Activated T-helper 9 cell treated with anti-CD3 and anti-CD28 coated beads, Interleukin-2, amount 50 U/mL, for 16 hours (primary cell): ENCODE measurements around the gene LTA4H.
"Not testable (repeated sequence)": the region's sequence is repeated elsewhere in the genome, so short reads cannot be mapped to it uniquely, and the experiment has no call there.

Experiments
- DNase-seq: peaks from one replicate; pipeline ENCODE4 v3.0.0-alpha.2; 2020; ENCODE audit warnings: low read depth

Gene LTA4H

GRCh38 chr12:96035283-96036236 is at the start of gene LTA4H:
Gene LTA4H (minus strand): TSS chr12:96035587. CDS start chr12:96035519, 68 bp downstream.
- peak; percentile 93 for DNase-seq

GRCh38 chr12:96084624-96085023 is 49.2 kb upstream of the LTA4H start:
- no peak for DNase-seq

DNA sequence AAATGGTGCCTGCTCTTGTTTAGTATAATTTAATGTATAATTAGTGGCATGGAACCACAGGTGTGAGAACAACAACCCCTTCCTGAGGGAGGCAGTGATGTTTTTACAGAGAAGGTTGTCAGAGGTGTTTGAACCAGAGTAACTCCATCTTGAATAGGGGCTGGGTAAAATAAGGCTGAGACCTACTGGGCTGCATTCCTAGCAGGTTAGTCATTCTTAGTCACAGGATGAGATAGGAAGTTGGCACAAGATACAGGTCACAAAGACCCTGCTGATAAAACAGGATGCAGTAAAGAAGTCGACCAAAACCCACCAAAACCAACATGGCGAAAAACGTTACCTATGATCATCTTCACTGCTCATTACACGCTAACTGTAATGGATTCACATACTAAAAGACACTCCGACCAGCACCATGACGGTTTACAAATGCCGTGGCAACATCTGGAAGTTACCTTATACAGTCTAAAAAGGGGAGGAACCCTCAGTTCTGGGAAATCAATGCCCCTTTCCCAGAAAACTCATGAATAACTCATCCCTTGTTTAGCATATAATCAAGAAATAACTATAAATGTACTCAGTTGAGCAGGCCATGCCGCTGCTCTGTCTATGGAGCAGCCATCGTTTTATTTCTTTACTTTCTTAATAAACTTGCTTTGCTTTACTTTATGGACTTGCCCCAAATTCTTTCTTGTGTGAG is 47.8 kb upstream of the LTA4H start:
- no peak for DNase-seq

- no peak for DNase-seq
Measured at GRCh38 chr12:96081596-96081995, 46.2 kb upstream of the LTA4H start.

- no peak for DNase-seq
Measured at GRCh38 chr12:96078231-96079135, 43.1 kb upstream of the LTA4H start.

- DNase-seq: no peak
Measured at GRCh38 chr12:96077081-96077480, 41.7 kb upstream of the LTA4H start.

DNA sequence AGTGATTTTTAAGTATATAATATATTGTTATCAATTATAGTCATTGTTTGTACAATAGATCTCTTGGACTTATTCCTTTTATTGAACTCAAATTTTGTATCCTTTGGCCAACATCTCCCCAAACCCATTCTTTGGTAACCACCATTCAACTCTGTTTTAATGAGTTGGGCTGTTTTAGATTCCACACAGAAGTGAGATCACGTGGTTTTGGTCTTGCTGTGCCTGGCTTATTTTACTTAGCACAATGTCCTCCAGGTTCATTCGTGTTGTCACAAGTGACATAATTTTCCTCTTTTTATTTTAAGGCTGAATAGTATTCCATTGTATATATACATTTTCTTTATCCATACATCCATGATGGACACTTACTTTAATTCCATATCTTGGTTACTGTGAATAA is 40.2 kb upstream of the LTA4H start:
- no peak for DNase-seq

DNA sequence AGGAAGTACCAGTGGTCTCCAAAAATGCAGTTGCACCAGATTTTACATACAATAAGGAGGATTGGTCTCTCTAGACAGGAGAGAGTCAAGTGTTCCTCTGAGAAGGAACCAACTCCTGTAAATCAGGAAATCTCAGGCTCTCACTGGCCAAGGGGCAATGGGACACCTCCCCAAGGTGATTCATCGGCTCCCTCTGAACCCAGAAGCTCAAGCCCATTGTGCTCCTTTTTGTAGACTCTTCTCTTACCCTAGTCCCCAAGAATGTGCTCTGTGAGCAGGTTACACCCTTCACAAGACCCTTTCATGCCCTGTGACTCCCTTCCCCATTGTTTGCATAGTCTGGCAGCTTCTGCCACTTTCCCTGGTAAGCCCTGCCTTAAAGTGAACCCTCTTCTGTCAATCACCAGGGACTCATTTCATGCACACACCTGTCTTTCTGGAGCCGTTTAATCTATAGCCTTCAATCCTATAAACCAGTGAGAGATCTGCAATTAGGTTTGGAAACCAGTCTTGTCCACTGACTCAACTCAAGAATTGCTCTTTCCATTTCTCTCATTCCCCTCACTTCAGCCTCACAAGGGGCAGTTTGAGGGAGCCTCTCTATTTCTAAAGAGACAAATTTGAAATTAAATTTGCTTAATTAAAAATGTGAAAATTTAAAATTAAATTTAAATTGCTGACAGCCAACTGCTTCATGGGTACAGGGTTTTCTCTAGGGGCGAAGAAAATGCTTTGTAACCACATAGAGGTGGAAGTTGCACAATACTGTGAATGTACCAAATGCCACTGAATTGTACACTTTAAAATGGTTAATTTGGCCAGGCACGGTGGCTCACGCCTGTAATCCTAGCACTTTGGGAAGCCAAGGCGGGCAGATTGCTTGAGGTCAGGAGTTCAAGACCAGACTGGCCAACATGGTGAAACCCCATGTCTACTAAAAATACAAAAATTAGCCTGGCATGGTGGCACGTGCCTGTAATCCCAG is 38.3 kb upstream of the LTA4H start:
- no peak for DNase-seq

DNA sequence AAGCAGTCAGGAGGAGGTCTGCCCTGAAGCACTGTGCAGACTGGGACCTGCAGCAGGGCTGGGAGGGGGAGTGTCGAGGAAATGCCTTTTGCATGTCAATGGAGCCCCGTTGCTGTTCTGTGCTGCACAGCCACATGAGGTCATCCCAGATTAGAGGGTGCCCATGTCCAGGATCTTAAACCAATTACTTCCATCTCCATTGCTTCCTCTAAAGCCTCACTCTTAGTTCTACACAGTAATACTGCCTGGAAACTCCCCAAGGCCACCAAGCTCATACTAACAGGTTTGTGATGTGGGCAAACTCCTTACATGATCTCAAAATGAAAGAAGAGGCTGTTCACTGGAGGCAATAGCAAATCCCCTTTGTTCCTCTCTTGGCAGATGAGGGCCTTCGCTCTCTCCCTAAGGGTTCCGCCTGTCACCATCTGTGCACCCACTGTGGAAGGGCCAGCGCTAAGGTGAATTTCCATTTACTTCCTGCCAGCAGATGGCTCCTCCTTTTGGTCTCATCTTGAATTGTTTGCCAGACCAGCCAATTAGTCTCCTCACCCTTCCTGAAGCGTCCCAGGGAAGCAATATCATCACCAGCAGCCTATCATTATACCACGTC is 35.4 kb upstream of the LTA4H start:
- DNase-seq: no peak

- DNase-seq: no peak
Measured at GRCh38 chr12:96069511-96070231, 34.3 kb upstream of the LTA4H start.

DNA sequence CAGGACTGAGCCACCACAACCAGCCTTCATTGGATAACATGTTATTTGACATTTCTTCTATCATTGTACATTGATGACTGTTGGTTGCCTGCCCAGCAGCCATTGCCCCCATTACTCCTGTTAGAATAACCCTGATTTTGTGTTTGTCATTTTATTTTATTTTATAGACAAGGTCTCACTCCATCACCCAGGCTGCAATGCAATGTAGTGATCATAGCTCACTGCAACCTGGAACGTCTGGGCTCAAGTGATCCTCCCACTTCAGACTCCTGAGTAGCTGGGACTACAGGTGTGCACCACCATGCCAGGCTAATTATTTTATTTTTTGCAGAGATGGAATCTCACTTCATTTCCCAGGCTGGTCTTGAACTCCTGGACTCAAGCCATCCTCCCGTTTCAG is 33.2 kb upstream of the LTA4H start:
- no peak for DNase-seq

DNA sequence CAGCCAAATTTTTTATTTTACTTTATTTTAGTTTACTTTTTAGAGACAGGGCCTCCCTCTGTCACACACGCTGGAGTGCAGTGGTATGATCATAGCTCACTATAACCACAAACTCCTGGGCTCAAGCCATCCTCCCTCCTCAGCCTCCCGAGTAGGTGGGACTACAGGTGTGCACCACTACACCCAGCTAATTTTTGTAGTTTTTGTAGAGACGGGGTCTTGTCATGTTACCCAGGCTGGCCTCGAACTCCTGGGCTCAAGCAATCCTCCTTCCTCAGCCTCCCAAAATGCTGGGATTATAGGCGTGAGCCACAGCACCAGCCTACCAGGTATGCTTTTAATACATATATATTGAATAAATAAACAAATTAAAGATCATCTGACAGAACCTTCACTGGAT is 32.7 kb upstream of the LTA4H start:
- no peak for DNase-seq

DNA sequence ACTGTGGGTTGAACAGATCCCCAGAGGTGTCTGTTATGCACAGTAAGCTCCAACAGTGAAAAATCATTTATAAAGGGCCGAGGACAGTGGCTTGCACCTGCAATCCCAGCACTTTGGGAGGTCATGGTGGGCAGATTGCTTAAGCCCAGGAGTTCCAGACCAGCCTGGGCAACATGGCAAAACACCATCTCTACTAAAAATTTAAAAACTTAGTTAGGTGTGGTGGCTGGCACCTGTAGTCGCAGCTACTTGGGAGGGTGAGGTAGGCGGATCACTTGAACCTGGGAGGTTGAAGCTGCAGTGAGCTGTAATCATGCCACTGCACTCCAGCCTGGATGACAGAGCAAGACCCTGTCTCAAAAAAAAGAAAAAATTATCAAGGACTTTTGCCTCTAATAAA is 30.4 kb upstream of the LTA4H start:
- DNase-seq: not testable (repeated sequence)

GRCh38 chr12:96064966-96065365 is 29.6 kb upstream of the LTA4H start:
- DNase-seq: no peak

DNA sequence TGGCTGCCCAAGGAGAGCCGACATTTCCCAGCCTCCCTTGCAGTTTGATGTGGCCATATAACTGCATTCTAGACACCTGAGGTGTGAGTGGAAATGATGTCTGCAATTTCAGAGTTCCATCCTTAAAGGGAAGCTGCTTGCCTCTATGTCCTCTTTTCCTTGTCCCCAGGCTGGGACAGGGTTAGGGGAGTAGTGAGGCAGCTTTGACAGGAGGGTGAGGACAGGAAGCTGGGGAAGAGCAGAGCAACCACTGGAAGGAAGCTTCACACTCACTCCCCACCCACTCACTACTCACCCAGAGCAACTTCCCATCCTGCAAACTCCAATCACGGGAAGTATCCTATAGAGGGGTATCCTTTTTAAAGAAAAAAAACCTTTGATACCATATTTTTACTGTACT is 28.9 kb upstream of the LTA4H start:
- DNase-seq: no peak

DNA sequence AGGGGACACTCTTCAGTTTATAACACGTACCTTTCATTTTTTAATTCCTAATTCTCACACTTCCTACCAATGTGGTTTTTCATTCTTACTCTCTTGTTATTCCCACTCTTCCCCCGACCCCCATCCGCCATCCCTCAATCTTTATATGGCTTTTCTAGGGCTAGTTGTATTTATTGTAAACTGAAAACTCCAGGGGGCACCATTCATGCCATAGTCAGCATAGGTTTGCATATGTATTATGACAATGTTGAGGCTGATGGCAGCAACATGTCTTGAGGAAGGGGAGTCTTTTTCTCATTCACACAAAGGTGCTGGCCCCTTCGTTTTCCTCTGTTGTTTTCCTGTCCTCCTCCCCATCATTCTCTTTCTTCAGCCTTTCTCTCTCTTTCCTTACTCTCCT is 27.7 kb upstream of the LTA4H start:
- no peak for DNase-seq

GRCh38 chr12:96061864-96062453 is 26.6 kb upstream of the LTA4H start:
- DNase-seq: peak; percentile 61

DNA sequence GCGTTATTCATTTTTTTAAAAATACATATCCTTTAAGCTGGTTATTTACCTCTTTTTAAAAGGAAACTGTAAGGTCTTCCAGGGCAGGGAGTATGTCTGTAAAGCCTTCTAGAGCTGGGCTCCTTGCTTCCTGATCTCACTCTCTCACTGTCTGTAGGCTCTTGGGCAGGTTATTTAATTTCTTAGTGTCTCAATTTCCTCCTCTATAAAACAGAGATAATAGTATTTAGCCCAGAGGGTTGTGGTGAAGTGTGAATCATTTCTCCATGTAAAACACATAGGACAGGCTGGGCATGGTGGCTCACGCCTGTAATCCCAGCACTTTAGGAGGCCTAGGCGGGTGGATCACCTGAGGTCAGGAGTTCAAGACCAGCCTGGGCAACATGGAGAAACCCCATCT is 25.9 kb upstream of the LTA4H start:
- no peak for DNase-seq

DNA sequence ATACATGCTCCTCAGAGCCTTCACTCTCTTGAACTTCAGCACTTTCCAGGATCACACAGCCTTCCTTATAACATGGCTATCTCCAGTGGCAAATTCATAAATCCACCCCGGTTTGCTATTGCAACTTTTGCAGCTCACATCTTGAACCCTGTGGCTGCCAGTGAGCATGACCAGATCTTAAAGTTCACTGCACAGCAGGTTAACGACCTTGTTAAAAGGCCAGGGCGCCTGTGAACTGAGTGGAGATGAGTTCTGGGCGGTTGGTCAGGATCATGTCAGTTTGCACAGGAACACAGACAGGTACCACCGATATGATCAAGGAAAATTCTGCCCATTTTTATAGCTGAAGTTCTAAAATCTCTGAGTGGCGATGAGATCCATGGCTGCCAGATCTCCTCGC is 24.7 kb upstream of the LTA4H start:
- DNase-seq: no peak
